Adrenal gland (tissue), 12 donors: ENCODE results near the gene OR1F1. TPM values are rescaled to one million over a fixed set of nuclear protein-coding genes. Genes with fewer than 3 reads are reported as not detected.
"Not testable (repeated sequence)": the region's sequence is repeated elsewhere in the genome, so short reads cannot be mapped to it uniquely, and the experiment has no call there.

ENCODE experiments used
- DNase-seq, 7 donors: peaks; one replicate each; pipeline ENCODE4 v3.0.0-alpha.2; 2019 to 2020
- H3K27ac ChIP-seq, 5 donors: fragments of 200-600 bp; sonication (generic) in 4 of 5; 1 replicate in 3 of 5; 2 replicates in 2 of 5; pipeline versions ENCODE4 v1.5.1 to v1.8.0; 2016 to 2020; ENCODE audit warnings: mild to moderate bottlenecking in 1 of 5
- H3K27me3 ChIP-seq: fragments of 200-600 bp; 2 replicates; pipeline ENCODE4 v1.8.0; 2021
- H3K36me3 ChIP-seq, 2 donors: fragments of 200-600 bp; replicated peaks in 1 of 2; 1 replicate in 1 of 2; 2 replicates in 1 of 2; pipeline versions ENCODE4 v1.5.1 to v1.8.0; 2018 to 2022
- H3K4me1 ChIP-seq, 2 donors: fragments of 200-600 bp; replicated peaks in 1 of 2; 1 replicate in 1 of 2; 2 replicates in 1 of 2; pipeline versions ENCODE4 v1.5.1 to v1.8.0; 2018 to 2021
- H3K4me3 ChIP-seq, 4 donors: fragments of 200-600 bp; sonication (generic) in 3 of 4; one replicate each; pipeline ENCODE4 v1.5.1; 2016 to 2018
- H3K9me3 ChIP-seq, 3 donors: fragments of 200-600 bp; sonication (generic) in 1 of 3; replicated peaks in 1 of 3; 1 replicate in 2 of 3; 2 replicates in 1 of 3; pipeline versions ENCODE4 v1.5.1 to v1.8.0; 2016 to 2021
- CTCF ChIP-seq, 6 experiments: fragments of 450-650 bp in 4 of 6; fragments of 200-600 bp in 2 of 6; sonication (generic) in 1 of 6; IDR thresholded peaks; 1 replicate in 5 of 6; 2 replicates in 1 of 6; pipeline versions ENCODE4 v1.5.1 to v1.8.0; 2016 to 2021; ENCODE audit warnings: antibody characterized with exemption in 6 of 6, mild to moderate bottlenecking in 2 of 6, moderate library complexity in 1 of 6
- POLR2A ChIP-seq, 2 donors: fragments of 450-650 bp; IDR thresholded peaks; one replicate each; pipeline ENCODE4 v1.6.1; 2017; ENCODE audit warnings: antibody characterized with exemption in 2 of 2, mild to moderate bottlenecking in 2 of 2, moderate library complexity in 1 of 2
- WGBS, 4 donors: extraction: QIAGEN DNeasy Blood & Tissue Kit in 2 of 4; methylation state at CpG; one replicate each; pipeline versions ENCODE4 v1.1.5 to v1.1.7; 2013 to 2017; 5-methylcytosine and 5-hydroxymethylcytosine counted together
- intact Hi-C, 2 donors: fragments of 100-400 bp; cut with DNase I; formaldehyde crosslinking; loops; one replicate each; pipeline versions ENCODE4 v1.14.1 to v1.15.0; 2022 to 2023
- polyA plus RNA-seq, 3 donors: library from polyadenylated mRNA; stranded (reverse); fragments of 200-250 nt in 2 of 3; fragments of 350-450 nt in 1 of 3; fragmentation: Illumina TruSeq in 1 of 3; extraction: RNeasy Lipid Tissue Mini Kit (QIAGEN cat#74804) in 1 of 3; gene quantifications; one replicate each; pipeline ENCODE4 v1.2.3, GENCODE V29; 2013 to 2014
- total RNA-seq, 9 donors: library from RNA; depleted of rRNA in 4 of 9; stranded (reverse); fragments of >200 nt in 4 of 9; fragments of 120-200 nt in 1 of 9; fragmentation: NEBNext Ultra II Directional in 1 of 9; extraction: Animal tissue kit (Norgen Biotek cat#: 25700) in 1 of 9; gene quantifications; one replicate each; pipeline versions ENCODE4 v1.1.0 to v1.2.4, GENCODE V29; 2013 to 2023
- donor health status: healthy with polysubstance abuse.
- donor health status: Bipolar disorder and iron deficiency.
- donor health status: DM: yes; HTN: yes; CAD: no.
- donor health status: DM: no; HTN: no; CAD: no.
- donor health status: DM: no; HTN: no; CAD: no.
- donor health status: DM: yes; HTN: yes; CAD: no.

Gene OR1F1
- total and polyA plus RNA-seq, 12 donors = not detected

GRCh38 chr16:3194792-3195191, 6.8 kb downstream of the OR1F1 start:
- no peaks in the 10 kb centered on the region for H3K9me3 ChIP-seq
- H3K27me3 ChIP-seq = peaks cover 63% of the 10 kb centered on the region
- WGBS, 4 donors = 76 to 83% (median 78%) methylated on average over 19 to 20 of the region's 20 CpGs
- no peak for TF ChIP-seq POLR2A (IDR thresholded peaks at IDR 0.05)
- TF ChIP-seq CTCF (IDR thresholded peaks at IDR 0.05) = no peak
- H3K4me3 ChIP-seq = no peak overlapping the region
- no peak overlapping the region for H3K27ac ChIP-seq
- no peak for DNase-seq
- no peaks in the 10 kb centered on the region for H3K4me1 ChIP-seq
- intact Hi-C loops = no loop called here
- no peaks in the 10 kb centered on the region for H3K36me3 ChIP-seq

- WGBS, 4 donors = 49 to 64% (median 59%) methylated on average over 6 to 10 of the region's 10 CpGs
- Histone ChIP-seq H3K4me1 (no peaks in the 10 kb centered on the region), H3K27ac (no peak overlapping the region), H3K4me3 (no peak overlapping the region), H3K27me3 (peaks cover 51% of the 10 kb centered on the region), H3K9me3 (no peaks in the 10 kb centered on the region), H3K36me3 (no peaks in the 10 kb centered on the region)
- TF ChIP-seq CTCF (IDR thresholded peaks at IDR 0.05) = no peak
- TF ChIP-seq POLR2A (IDR thresholded peaks at IDR 0.05) = no peak
- DNase-seq = no peak
- intact Hi-C loops = no loop called here
Observed at GRCh38 chr16:3195975-3196374, 8.0 kb downstream of the OR1F1 start.

- intact Hi-C loops, DNase-seq: not testable (repeated sequence)
- WGBS, 4 donors = 50 to 70% (median 65%) methylated on average over 3 of the region's 3 CpGs
Observed at GRCh38 chr16:3197694-3198333, 9.8 kb downstream of the OR1F1 start.

GRCh38 chr16:3198334-3199072, 10.5 kb downstream of the OR1F1 start:
- 71 to 83% (median 75%) methylated on average over 13 of the region's 13 CpGs for WGBS, 4 donors
- H3K9me3 ChIP-seq = no peaks in the 10 kb centered on the region
- no peaks in the 10 kb centered on the region for H3K36me3 ChIP-seq
- TF ChIP-seq POLR2A (IDR thresholded peaks at IDR 0.05) (no peak), CTCF (IDR thresholded peaks at IDR 0.05) (no peak)
- no peak overlapping the region for H3K27ac ChIP-seq
- H3K4me3 ChIP-seq = no peak overlapping the region
- H3K27me3 ChIP-seq = peaks cover 26% of the 10 kb centered on the region
- DNase-seq = no peak
- no peaks in the 10 kb centered on the region for H3K4me1 ChIP-seq
- intact Hi-C loops = no loop called here

More at GRCh38 chr16:3197694-3198333, 9.8 kb downstream of the OR1F1 start:
- not testable (repeated sequence) for H3K27ac ChIP-seq, H3K4me1 ChIP-seq, H3K9me3 ChIP-seq, H3K4me3 ChIP-seq, H3K36me3 ChIP-seq
- H3K27me3 ChIP-seq = peaks cover 33% of the 10 kb centered on the region
